Measurements from ENCODE around the gene CCDC24. TPM values are rescaled to one million over a fixed set of nuclear protein-coding genes. Genes with fewer than 3 reads are reported as not detected.

The CCDC24 gene
- total RNA-seq, 1 donor from 2014 or later = 22.6 TPM

DNA sequence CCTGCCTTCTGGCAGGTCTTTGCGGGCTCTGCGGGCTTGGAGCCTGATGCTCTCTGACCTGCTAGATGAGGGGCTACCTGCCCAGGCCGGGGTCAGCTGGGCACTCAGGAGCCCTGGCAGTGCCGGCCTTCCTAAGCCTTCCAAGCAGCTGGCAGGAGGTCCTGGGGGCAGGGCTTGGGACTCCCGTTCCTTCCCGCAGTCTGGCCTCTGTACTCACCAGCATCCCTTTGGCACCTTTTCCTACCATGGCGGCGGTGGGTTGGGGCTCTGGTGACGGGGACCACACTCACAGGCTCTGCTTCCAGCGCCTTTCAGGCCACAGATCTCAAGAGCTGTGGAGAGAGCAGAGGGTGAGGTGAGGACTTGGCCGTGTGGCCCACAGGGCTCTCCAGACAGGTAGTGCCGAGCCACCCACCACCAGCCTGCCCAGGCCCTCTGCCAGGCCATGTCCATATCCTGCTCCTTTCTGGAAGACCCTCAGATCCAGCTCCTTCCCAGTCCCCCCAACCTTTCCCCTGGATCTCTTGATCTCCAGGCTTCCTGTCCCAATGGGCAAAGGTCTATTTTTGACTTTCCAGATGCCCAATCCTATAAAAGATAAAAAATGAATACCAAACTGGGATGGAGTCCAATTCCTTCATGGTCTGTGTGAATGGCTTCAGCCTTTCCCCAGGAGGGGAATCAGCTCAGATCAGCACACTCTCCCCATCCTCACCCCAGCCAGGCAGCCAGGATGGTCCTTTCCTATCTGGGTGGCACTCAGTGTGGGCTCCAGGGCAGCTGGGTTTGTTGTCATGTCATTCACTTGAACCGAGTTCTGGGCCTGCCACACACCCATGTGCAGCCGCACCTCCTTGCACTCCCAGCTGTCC lies 32.9 kb downstream of the CCDC24 start:
- DNase-seq (ENCODE audit: low spot score) = no peak

DNA sequence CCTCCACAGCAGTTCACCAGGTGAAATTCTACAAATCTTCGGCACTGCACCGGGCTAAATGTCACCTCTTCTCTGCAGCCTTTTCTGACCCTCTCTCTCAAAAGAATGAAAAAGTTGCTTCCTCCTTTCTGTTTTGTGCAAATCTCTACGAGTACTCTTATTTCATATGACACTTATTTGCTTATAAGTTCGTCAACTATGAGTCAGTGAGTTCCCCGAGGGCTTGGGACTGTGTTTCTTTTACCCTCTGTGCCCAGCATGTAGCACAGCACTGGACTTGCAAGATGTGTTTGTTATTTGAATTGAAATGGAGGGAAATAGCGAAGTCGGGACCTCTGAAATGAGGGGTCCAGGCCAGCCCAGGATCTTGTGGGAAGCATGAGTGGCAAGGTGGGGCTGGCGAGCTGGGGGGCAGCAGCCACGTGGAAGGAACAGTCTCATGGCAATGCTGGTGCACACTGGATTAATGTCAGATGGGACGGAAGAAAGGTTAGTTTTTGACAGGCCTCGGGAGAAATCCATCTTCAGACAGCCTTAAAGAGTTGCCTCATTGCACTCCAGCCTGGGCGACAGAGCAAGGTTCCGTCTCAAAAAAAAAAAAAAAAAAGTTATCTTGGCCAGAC lies 33.6 kb downstream of the CCDC24 start:
- no peak for DNase-seq (ENCODE audit: low spot score)

DNA sequence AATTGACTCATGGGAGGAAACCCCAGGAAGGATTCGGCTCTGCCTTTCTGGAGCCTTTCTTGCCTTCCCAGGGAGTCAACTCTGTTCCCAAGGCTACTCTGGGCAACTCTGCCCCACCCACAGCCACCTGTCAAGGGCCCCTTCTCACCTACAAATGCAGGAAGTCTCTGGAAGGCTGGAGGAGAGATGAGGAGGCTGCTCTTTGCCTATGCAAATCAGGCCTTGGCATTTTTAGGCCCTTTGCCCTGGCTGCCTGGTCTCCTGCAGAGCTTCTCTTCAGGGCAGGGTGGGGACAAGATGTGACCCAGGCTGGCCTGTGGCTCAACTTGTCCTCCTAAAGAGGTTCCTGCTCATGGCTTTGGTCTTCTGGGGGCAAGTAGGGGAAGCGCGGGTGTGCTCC lies 34.4 kb downstream of the CCDC24 start:
- DNase-seq (ENCODE audit: low spot score) = no peak

DNA sequence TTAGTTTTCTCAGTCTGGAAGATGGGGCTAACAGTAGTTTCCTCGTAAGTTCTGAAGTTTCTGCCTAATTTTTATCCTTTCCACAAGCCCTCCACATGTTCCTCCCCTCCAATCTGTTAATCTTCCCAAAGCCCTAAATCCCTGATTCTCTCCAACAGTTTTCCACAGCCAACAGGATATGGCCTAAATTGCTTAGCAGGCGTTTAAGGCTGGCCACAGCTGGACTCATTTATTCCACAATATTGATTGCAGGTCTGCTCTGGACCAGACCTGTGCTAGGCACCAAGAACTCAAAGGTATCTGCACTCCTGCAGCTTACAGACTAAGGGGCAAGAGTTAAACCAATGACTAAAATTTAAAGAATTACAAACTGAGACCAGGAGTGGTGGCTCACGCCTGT lies 35.9 kb downstream of the CCDC24 start:
- DNase-seq (ENCODE audit: low spot score) = no peak

DNA sequence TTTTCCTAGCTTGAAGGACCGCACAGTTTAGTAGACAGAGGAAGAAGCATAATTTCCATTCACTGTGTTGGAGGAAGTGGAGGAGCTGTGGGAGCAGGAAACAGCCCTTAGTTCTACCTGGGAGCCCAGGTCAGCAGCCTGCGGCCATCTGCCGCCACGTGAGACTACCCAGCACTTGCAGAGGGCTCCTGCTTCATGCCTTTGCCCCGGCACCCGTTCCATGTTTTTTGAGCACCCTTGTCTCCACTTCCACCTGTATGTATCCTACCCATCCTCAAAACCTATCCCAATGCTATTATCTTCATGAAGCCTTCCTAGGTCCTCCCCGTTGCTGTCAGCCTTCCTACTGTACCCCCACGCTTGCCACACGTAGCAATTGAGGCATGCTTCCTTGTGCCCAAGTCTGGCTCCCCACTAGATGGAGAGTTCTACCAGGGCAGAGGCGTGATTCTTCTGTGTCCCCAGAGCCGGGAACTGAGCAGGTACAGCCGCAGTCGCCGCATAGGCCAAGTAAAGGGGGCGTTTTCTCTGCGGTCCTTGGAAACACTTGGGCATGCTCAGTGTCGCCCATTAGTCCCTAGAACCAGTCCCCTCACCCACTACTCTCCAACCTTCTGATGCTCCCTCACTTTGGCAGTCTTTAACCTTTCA lies 38.0 kb downstream of the CCDC24 start:
- no peak for DNase-seq (ENCODE audit: low spot score)

DNA sequence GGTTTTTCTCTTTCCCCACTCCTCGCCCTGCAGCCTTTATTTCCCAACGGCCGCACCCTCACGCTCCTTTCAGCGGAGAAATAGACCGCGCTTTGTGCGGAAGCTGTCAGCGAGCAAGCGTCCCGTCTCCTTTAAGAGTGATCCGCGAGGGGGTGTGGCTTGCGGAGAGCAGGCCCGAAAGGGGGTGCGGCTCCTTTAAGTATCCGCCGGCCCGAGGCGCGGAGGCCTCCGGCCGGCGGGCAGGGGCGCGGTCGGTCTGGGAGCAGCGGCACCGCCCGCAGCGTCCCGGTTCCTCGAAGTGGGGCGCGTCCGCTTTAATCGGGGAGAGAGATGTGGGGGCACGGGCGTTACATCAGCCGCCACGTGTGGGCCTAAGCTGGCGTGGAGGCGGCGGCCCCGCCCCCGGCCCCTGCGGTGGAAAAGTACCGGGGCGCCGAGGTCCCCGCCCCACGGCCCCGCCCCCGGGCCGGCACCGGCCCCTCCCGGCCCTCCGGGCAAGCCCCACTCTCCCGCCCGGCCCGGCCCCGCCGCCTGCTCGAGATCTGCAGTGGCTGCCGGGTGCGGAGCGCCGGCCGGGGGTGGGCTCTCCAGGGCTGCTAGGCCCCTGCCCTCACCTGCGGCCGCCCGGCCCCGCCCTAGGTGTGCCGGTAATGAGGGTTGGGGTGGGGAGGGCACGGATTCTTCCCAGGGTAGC lies 38.7 kb downstream of the CCDC24 start:
- peak; percentile 90 for DNase-seq (ENCODE audit: low spot score)

DNA sequence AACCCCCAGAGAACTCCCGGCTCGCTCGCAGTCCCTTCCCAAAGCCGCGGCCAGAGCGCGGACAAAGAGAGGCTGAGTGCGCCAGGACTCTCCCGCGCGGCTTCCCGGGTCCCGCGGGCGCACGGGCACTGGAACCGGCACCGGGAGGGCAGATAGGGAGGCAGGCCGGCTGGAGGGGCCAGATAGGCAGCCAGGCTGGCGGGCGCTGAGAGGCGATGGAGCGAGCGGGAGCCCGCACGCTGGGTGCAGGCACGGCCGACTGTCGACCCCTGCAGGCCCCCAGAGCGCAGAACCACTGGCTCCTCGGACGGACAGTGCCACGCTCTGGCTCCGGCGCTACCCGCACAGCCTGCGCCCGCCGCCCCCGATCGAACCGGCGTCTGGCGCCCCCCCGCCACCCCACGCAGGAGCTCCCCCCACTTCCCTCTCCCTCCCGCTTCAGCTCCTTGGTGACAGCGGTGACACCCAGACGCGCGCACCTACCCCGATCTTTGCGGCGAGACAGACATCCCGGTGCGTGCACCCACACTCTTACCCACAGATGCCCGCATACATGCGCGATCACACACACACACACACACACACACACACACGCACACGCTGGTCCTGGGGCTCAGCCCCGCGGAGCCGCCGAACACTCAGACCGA lies 39.3 kb downstream of the CCDC24 start:
- DNase-seq (ENCODE audit: low spot score) = peak; percentile 61

DNA sequence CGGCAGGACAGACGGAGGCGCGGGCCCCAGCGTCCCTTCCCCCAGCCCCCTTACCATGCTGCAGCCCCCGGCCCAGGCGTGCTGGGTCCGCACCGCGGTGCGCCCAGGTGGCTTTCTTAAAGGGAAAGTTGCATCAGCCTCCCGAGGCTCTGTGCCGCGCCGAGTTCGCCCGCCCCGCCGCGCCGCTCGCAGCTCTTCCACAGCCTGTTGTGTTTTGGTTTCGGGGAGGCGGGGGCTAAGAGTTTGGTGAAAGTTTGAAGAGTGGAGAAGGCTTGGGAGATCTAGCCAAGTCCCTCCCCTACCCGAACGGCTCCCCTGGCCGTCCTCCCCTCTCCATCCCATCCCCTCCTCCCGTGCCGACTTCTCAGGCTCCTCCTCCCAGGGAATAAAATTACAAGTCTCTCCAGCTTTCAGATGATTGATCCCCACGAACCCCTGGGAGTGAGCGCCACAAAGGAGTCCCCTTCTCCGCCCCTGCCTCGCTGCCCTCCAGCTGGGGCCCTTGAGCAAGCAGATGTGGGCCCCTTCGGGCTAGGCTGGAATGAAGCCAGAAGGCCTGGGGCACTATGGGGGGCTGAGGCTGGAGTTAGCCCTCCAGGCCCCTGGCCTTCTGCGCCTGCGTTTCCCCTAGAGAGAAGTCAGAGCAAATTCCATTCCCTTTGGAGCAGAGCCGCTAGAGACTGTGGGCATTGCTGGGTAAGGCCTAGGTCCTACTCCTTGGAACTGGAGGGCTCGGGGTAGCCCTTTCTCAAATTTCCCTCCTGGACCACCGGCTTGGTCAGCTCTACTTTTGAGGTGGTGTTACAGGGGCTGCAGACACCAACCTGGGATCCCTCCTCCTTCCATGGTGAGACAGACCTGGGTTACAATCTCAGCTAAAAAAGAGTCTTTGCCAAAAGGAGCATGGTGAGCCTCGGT lies 40.1 kb downstream of the CCDC24 start, which contains the start of gene SLC6A9:
Gene SLC6A9, minus strand, starts transcription at position 211 of the 918 bp plus-strand sequence. CDS start 7,185 bp downstream, outside the sequence.
- DNase-seq (ENCODE audit: low spot score) = peak; percentile 78

DNA sequence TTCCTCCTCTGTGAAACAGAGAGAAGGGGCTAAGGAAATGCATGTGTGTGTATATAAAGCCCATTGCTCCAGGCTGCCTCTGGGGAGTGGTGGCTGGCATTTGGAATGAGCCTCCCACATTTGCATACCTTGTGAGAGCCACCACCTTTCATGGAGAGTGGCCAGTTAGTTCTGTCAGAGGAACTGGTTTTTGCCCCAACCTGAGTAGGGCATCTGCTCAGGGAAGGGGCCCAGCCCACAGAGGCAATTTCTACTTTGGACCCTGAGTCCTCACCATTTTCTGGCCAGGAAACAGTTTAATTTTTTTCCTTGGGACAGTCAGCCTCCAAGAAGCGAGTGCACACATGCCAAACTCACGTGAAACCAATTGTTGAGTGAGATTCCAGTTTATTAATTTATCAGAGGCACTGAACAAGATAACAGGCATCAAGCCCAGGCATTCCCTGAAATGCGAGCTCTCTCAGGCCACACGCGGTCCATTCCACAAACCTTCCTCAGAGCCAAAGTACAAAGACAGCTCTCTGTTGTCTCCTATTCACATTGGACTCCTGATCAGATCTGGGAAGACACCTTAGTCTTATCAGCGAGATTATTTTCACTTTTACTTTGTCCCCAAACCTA lies 40.9 kb downstream of the CCDC24 start:
- DNase-seq (ENCODE audit: low spot score) = no peak

DNA sequence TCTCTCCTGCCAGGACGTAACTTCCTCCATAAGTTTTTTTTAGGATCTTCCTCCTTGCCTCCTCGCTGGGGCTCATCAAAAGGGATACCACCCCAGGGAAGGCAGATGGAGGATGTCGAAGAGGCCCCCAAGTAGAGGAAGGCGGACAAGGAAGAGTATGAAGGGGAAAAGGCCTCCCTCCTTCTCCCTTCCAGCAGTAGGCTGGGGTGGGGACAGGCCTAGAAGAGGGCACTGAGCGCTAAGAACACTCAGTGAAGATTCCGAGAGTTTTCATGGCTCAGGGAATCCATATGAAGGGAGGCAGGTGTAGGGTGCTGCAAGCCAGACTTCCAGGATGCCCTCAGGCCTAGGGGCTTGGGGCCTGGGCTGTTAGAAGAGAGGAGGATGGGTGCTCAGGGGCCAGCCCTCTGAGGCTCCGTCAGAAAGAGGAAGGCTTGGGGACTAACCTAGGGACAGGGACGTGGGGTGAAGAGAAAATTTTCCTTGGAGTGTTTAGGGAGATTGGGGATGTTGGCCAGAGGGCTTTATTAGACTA lies 41.7 kb downstream of the CCDC24 start:
- no peak for DNase-seq (ENCODE audit: low spot score)

DNA sequence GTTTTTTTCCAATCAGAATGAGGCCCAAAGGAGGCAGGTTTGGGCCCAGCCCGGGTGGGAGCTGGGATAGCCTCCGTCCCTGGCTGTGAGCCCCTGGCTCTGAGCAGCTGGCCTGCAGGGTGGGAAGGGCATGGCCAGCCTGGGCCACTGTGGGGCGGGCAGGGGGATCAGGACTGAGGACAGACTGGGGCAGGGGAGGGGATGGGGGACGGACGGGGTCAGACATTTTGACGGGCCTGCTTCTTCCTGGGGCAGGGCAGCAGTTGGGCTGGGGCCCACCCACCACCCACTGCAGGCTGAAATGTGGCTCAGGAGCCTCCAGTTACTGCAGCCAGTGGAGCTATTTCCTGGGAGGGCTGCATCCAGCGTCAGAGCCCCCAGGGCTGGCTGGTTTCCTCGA lies 42.4 kb downstream of the CCDC24 start:
- no peak for DNase-seq (ENCODE audit: low spot score)

DNA sequence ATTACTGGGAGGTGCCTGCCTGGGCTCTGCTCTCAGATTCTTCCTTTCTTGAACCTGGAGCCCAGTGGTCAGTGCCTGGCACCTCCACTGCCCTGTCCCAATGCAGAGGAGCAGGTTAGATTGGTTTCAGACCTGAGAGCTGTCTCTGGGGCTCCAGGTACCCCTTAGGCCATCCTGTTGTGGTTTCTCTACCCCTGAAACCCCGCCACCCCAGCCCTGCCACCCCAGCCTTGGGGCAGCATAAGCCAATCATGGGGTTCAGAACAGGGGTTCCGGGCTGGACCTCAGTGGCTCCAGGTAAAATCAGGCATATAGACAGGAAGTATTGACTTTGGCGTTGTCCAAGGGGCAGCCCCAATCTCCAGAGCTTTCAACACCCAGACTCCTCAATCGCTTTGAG lies 43.0 kb downstream of the CCDC24 start:
- no peak for DNase-seq (ENCODE audit: low spot score)

DNA sequence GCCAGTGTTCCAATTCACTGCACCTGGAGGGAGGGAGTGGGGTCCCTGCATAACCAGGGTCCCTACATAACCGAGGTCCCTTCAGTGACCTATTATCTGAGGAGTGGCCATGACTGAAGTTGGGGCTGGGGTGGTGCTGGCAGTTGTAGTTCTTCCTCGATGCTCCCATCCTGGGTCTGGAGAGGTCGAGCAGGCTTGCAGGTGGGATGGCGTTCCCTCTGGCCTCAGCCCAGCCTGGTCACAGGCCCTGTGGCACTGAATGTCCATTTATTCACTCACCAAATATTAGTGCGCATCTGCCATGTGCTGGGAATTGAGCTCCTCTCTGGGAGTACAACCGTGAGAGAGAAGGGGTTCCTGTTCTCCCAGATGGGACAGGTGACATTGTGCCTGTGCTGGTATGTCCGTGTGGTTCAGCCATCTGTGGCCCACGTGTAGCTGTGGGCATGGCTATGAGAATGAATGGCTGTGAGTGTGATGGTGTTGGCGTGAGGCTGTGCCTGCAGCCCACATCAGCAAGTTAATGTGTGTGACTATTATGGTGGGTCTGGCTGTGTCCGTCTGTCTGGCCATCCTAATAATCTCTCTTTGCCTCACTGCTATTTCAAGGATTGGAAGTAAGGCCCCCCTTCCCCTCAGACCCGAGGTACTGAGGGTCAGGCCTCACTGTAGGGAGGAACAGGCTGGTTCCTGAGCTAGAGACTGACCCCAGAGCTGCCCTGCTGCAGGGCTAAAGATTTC lies 43.7 kb downstream of the CCDC24 start:
- DNase-seq (ENCODE audit: low spot score) = no peak

DNA sequence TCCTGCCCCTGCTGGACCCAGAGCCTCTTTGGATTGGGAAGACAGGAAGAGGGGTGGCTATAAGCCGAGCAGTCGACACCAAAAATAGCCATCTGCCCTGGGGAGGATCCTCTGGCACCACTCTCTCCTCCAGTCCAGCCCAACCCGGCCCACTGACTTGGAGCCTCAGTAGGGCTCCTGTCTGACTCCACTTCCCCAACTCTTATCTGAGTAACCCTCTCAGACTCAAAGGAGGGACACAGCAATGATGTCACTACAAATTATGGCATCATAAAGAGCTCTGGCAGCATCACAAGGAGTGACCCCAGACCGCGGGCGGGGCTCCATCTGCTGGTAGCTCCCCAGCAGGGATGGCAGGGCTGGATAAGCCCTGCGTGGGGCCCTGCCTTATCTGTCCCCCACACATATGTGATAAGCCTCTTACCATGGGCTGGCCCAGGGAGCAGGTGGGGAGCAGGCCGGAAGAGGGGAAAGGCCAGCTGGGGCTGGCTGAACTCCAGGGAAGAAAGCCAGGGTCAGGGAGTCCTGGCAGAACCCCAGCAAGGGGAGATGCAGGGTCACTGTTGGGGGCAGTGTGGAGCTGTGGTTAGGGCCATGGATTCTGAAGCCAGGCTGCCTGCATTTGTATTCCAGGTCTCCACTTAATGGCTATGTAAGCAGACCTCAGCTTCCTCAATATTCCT lies 44.5 kb downstream of the CCDC24 start:
- no peak for DNase-seq (ENCODE audit: low spot score)

DNA sequence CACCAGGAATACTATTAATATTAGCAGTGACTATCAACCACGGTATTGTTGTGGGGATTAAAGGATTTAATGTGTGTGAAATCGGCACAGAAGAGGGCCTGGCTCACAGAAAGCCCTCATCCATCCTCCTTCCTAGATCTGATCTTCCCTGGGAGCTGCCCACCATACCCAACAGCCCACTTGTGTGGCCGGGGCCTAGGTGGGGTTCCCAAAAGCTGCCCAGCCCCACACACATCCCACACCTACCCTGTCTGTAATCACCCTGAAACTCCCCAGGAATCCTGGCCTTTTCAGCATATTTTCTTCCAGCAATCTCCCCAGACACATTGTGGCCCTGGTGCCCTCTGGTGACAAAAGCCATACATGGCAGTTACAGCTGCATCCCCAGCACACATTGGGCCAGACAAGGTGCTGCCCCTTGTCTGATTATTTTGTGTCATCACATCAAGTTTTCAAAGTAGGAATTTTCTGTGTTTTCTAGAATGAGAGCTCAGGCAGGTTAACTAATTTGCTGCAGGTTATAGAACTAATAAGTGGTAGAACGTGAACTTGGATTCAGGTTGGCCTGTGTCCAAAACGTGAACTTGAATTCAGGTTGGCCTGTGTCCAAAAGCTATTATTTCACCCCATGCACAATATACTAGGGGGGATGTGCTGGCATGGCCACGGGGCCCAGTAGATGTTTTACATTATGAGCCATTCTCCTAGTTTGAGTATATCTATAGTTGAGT lies 45.2 kb downstream of the CCDC24 start:
- peak; percentile 83 for DNase-seq (ENCODE audit: low spot score)

DNA sequence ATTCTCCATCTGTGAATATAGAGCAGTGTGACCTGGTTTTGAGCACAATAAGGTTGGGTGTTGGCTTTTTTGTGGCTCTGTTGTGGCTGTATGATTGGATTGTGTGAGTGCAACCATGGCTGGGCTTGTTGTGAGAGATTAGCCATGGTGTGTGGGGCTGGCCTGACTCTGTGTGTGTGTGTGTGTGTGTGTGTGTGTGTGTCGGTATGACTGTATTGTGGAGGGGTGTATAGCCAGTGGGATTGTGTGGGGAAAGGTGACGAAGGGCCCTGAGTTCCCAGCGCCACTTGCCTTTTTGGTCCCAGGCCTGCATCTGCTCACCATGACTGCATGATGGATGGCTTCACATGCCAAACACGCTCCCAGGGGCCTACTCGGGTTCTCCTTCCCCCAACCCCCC lies 45.8 kb downstream of the CCDC24 start:
- no peak for DNase-seq (ENCODE audit: low spot score)

DNA sequence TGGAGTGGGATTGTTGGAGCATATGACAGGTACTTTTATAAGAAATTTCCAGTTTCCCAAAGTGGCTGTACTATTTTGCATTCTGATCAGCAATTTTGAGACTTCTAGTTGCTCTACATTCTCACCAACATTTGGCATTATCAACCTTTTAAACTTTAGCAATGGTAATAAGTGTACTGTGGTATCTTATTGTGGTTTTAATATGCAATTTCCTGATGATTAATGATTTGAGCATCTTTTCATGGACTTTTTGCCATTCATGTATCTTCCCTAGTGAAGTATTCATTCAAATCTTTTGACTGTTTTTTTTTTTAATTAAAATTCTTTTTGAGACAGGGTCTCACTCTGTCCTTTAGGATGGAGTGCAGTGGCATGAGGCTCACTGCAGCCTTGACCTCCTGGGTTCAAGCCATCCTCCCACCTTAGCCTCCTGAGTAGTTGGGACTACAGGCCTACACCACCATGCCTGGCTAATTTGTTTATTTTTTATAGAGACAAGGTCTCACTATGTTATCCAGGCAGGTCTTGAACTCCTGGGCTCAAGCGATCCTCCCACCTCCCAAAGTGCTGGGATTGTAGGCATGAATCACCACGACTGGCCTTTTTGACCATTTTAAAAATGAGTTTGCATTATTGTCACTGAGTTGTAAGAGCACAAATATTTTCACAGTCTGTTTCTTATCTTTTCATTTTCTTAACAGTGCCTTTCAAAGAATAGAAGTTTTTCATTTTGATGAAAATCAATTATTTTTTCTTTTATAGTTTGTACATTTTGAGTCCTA lies 47.7 kb downstream of the CCDC24 start:
- DNase-seq (ENCODE audit: low spot score) = no peak
